ENCODE data around the gene IGFBP5. TPM values are rescaled to one million over a fixed set of nuclear protein-coding genes. Genes with fewer than 3 reads are reported as not detected.
A peak's percentile ranks its signal among the peaks of the same experiment; 100 is the strongest.

IGFBP5 gene
- total RNA-seq, 1 donor from 2014 or later, result 169 TPM

- H3K27me3 ChIP-seq, result no peaks in the 10 kb centered on the region
- ATAC-seq, result peak; percentile 64
- peaks cover 6% of the 10 kb centered on the region for H3K4me1 ChIP-seq
- no peaks in the 10 kb centered on the region for H3K36me3 ChIP-seq
- H3K4me3 ChIP-seq, result no peak overlapping the region
- no peak for DNase-seq
- intact Hi-C loops (cut with DNase I), result loop anchor here (5.0 kb wide), 1 partner anchor 148 kb away; no protein-coding TSS in a partner anchor
- no peak overlapping the region for H3K27ac ChIP-seq
- no peaks in the 10 kb centered on the region for H3K9me3 ChIP-seq
- TF ChIP-seq CTCF (IDR thresholded peaks at IDR 0.05), result no peak
Observed at GRCh38 chr2:216665242-216665641, 30.1 kb downstream of the IGFBP5 start.

- Histone ChIP-seq H3K4me3 (no peak overlapping the region), H3K4me1 (peaks cover 6% of the 10 kb centered on the region), H3K27me3 (no peaks in the 10 kb centered on the region), H3K36me3 (no peaks in the 10 kb centered on the region), H3K9me3 (no peaks in the 10 kb centered on the region), H3K27ac (no peak overlapping the region)
- intact Hi-C loops (cut with DNase I), result loop anchor here (5.0 kb wide), 1 partner anchor 147 kb away; no protein-coding TSS in a partner anchor
- ATAC-seq (no peak), DNase-seq (no peak)
- TF ChIP-seq CTCF (IDR thresholded peaks at IDR 0.05), result no peak
Observed at GRCh38 chr2:216664593-216665034, 30.7 kb downstream of the IGFBP5 start.

GRCh38 chr2:216663846-216664245, 31.5 kb downstream of the IGFBP5 start:
- Histone ChIP-seq H3K4me3 (no peak overlapping the region), H3K4me1 (peaks cover 6% of the 10 kb centered on the region), H3K36me3 (no peaks in the 10 kb centered on the region), H3K27ac (no peak overlapping the region), H3K9me3 (no peaks in the 10 kb centered on the region), H3K27me3 (no peaks in the 10 kb centered on the region)
- no peak for DNase-seq
- TF ChIP-seq CTCF (IDR thresholded peaks at IDR 0.05), result no peak
- no peak for ATAC-seq
- intact Hi-C loops (cut with DNase I), result no loop called here

GRCh38 chr2:216663106-216663505, 32.2 kb downstream of the IGFBP5 start:
- intact Hi-C loops (cut with DNase I), result no loop called here
- Histone ChIP-seq H3K9me3 (no peaks in the 10 kb centered on the region), H3K4me1 (peaks cover 6% of the 10 kb centered on the region), H3K36me3 (no peaks in the 10 kb centered on the region), H3K4me3 (no peak overlapping the region), H3K27ac (no peak overlapping the region), H3K27me3 (no peaks in the 10 kb centered on the region)
- DNase-seq (no peak), ATAC-seq (no peak)
- TF ChIP-seq CTCF (IDR thresholded peaks at IDR 0.05), result no peak

- peak; percentile 4 for ATAC-seq
- Histone ChIP-seq H3K4me1 (peaks cover 6% of the 10 kb centered on the region), H3K27ac (no peak overlapping the region), H3K36me3 (no peaks in the 10 kb centered on the region), H3K27me3 (no peaks in the 10 kb centered on the region), H3K4me3 (no peak overlapping the region), H3K9me3 (no peaks in the 10 kb centered on the region)
- no peak for DNase-seq
- intact Hi-C loops (cut with DNase I), result no loop called here
- TF ChIP-seq CTCF (IDR thresholded peaks at IDR 0.05), result peak; percentile 20
Observed at GRCh38 chr2:216661639-216662375, 33.5 kb downstream of the IGFBP5 start.
